ENCODE measurements around the gene PES1. TPM values are rescaled to one million over a fixed set of nuclear protein-coding genes. Genes with fewer than 3 reads are reported as not detected.

Gene PES1
- total and polyA plus RNA-seq, 2 of the 13 experiments (the other 11 are each of a cell fraction or from before 2014, with no cell fraction given): 65.1 to 94.7 TPM

- in situ Hi-C loops (cut with HindIII; ENCODE audit: extremely low pct_ligation_motif_present, low pct_unique_long_range_greater_than_20kb): no loop called here
- ChIA-PET POLR2A (no interaction called here), CTCF (ENCODE audit: low intra/inter-chr PET ratio, low total read pairs) (no interaction called here)
- FAIRE-seq (no peak), ATAC-seq (no peak), DNase-seq (ENCODE audit: low spot score) (no peak)
- Histone ChIP-seq H4K20me1 (ENCODE audit: insufficient read depth, low read length) (no peaks in the 10 kb centered on the region), H2AFZ (ENCODE audit: low read length) (no peak within 1 kb of the TSS), H3K4me1 (ENCODE audit: insufficient read depth, low read length) (peaks cover 38% of the 10 kb centered on the region), H3K79me2 (ENCODE audit: insufficient read depth, low read length) (no peaks in the 10 kb centered on the region), H3K9ac (ENCODE audit: insufficient read depth, low read depth, low read length) (no peak within 1 kb of the TSS), H3K27ac (ENCODE audit: extremely low read length, insufficient read depth, low read length) (no peak within 1 kb of the TSS), H3K27me3 (ENCODE audit: control insufficient read depth in 1 of 2, insufficient read depth in 2 of 2, low read length in 2 of 2) (peaks cover 2 to 33% of the 10 kb centered on the region in 2 experiments; a peak in 3 of 5 replicates), H3K9me3 (ENCODE audit: low read length) (no peaks in the 10 kb centered on the region), H3K36me3 (replicated peaks in 1 of 2; ENCODE audit: control insufficient read depth in 1 of 2, insufficient read depth in 2 of 2, low read length in 2 of 2) (no peaks in the 10 kb centered on the region), H3K4me2 (ENCODE audit: low read depth, low read length) (no peak within 1 kb of the TSS; the same call in 1 of the 2 replicates), H3K4me3 (replicated peaks in 1 of 3; ENCODE audit: insufficient read depth in 1 of 3, low read depth in 2 of 3, low read length in 3 of 3) (no peak within 1 kb of the TSS)
- intact Hi-C loops (cut with micrococcal nuclease; ENCODE audit: unreplicated experiment): no loop called here
- no peak for TF ChIP-seq JUND (CRISPR knock-in tag; IDR thresholded peaks at IDR 0.05)
- TF ChIP-seq SMAD9 (CRISPR knock-in tag; IDR thresholded peaks at IDR 0.05): no peak
- no peak for TF ChIP-seq KLF12 (CRISPR knock-in tag; IDR thresholded peaks at IDR 0.05; ENCODE audit: borderline replicate concordance)
- TF ChIP-seq ISL2 (CRISPR knock-in tag; IDR thresholded peaks at IDR 0.05): no peak
- TF ChIP-seq ZNF749 (CRISPR knock-in tag; IDR thresholded peaks at IDR 0.05; ENCODE audit: borderline replicate concordance): no peak
- TF ChIP-seq DNMT3B (CRISPR knock-in tag; conservative IDR thresholded peaks at IDR 0.05): no peak
- no peak for TF ChIP-seq ATF7-NPFF (CRISPR knock-in tag; IDR thresholded peaks at IDR 0.05; ENCODE audit: low read depth)
- TF ChIP-seq PHF21A (CRISPR knock-in tag; IDR thresholded peaks at IDR 0.05): no peak
- TF ChIP-seq NR3C1 (CRISPR knock-in tag; IDR thresholded peaks at IDR 0.05): no peak
- TF ChIP-seq ZNF121 (CRISPR knock-in tag; IDR thresholded peaks at IDR 0.05): no peak
- TF ChIP-seq ZFP90 (CRISPR knock-in tag; IDR thresholded peaks at IDR 0.05; ENCODE audit: borderline replicate concordance): no peak
- no peak for TF ChIP-seq SSRP1 (CRISPR knock-in tag; IDR thresholded peaks at IDR 0.05)
- TF ChIP-seq PHF5A (CRISPR knock-in tag; IDR thresholded peaks at IDR 0.05; ENCODE audit: low read depth, unreplicated experiment): no peak
- no TSS peak for BruUV-seq (replicated peaks)
- 68% methylated on average over 7 of the region's 7 CpGs for WGBS (ENCODE audit: low lambda C conversion rate)
Measured at GRCh38 chr22:30546616-30547015, 45.1 kb downstream of the PES1 start, which contains the start of gene SEC14L6. TSS of gene SEC14L6 (minus strand) at chr22:30546741. CDS start at chr22:30546682, 59 bp downstream.

All from HepG2 (cell line).